ENCODE results near the gene HRCT1.

GRCh38 chr9:35899021-35899420 is 7.0 kb upstream of the HRCT1 start:
- TF ChIP-seq POLR2AphosphoS5 (IDR thresholded peaks at IDR 0.05) (no peak), CTCF (IDR thresholded peaks at IDR 0.05) (no peak)

Measured in sigmoid colon (tissue), 4 donors.